ENCODE data around the gene ZBTB8A.
A peak's percentile ranks its signal among the peaks of the same experiment; 100 is the strongest.
"Not testable (repeated sequence)": the region's sequence is repeated elsewhere in the genome, so short reads cannot be mapped to it uniquely, and the experiment has no call there.

Gene ZBTB8A

DNA sequence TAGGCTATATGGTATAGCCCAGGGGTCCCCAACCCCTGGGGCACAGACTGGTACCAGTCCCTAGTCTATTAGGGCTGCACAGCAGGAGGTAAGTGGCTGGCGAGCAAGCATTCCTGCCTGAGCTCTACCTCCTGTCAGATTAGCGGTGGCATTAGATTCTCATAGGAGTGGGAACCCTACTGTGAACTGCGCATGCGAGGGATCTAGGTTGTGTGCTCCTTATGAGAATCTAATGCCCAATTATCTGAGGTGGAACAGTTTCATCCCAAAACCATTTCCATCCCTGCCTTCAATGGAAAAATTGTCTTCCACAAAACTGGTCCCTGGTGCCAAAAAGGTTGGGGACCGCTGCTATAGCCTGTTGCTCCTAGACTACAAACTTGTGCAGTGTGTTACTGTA lies 22.8 kb upstream of the ZBTB8A start:
- no peak overlapping the region for H3K4me3 ChIP-seq (replicated peaks; ENCODE audit: low read depth, low read length)
- DNase-seq (ENCODE audit: extremely low read depth, low read depth), result no peak
- TF ChIP-seq, protein P1, sequence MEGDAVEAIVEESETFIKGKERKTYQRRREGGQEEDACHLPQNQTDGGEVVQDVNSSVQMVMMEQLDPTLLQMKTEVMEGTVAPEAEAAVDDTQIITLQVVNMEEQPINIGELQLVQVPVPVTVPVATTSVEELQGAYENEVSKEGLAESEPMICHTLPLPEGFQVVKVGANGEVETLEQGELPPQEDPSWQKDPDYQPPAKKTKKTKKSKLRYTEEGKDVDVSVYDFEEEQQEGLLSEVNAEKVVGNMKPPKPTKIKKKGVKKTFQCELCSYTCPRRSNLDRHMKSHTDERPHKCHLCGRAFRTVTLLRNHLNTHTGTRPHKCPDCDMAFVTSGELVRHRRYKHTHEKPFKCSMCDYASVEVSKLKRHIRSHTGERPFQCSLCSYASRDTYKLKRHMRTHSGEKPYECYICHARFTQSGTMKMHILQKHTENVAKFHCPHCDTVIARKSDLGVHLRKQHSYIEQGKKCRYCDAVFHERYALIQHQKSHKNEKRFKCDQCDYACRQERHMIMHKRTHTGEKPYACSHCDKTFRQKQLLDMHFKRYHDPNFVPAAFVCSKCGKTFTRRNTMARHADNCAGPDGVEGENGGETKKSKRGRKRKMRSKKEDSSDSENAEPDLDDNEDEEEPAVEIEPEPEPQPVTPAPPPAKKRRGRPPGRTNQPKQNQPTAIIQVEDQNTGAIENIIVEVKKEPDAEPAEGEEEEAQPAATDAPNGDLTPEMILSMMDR (IDR thresholded peaks at IDR 0.05; ENCODE audit: low read depth, low read length, missing control alignments), result no peak

DNA sequence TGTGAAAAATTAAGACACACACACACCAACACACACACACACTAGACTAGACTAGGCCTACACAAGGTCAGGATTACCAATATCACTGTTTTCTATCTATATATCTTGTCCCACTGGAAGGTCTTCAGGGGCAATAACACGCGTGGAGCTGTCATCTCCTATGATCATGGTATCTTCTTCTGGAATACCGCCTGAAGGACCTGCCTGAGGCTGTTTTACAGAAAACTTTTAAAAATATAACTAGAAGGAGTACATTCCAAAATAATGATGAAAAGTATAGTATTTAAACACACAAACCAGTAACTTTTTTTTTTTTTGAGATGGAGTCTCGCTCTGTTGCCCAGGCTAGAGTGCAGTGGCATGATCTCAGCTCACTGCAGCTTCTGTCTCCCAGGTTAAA lies 20.3 kb upstream of the ZBTB8A start:
- TF ChIP-seq, protein P1 (IDR thresholded peaks at IDR 0.05; ENCODE audit: low read depth, low read length, missing control alignments), result no peak
- no peak for DNase-seq (ENCODE audit: extremely low read depth, low read depth)
- no peak overlapping the region for H3K4me3 ChIP-seq (replicated peaks; ENCODE audit: low read depth, low read length)

DNA sequence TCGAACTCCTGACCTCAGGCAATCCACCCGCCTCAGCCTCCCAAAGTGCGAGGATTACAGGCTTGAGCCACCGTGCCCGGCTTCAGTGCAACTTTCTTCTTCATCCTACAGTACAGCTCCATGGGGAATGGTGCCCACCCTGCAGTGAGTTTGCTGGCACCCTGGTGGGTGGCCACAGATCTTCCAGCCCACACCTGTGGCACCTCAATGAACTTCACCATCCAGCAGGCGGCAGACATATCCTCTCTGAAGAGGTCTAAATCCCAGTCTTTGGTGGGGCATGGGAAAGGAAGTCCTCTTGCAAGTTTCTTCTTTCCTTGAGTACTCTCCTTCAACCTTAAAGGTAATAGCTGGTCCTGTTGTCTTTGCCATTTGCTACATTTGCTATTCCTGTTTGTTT lies 18.1 kb upstream of the ZBTB8A start:
- no peak for DNase-seq (ENCODE audit: extremely low read depth, low read depth)
- peak overlapping the region; percentile 33 for H3K4me3 ChIP-seq (replicated peaks; ENCODE audit: low read depth, low read length)
- TF ChIP-seq, protein P1 (IDR thresholded peaks at IDR 0.05; ENCODE audit: low read depth, low read length, missing control alignments), result no peak

DNA sequence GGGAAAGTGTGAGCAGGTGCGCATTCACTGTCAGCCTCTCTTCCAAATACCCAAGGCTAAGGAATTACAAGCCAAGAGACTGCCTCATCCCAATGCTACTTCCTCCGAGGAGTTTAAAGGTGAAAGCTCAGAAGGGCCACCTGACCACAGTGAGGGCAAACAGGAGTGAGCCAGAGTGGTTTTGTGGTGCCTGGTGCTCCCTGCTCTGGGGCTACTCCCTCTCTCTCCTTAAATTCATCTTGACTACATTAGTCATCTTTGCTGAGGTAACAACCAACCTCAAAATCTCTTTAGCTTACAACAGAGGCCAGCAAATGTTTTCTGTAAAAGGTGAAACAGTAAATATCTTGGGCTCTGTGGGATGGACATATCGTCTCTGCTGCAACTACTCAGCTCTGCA lies 14.2 kb upstream of the ZBTB8A start:
- TF ChIP-seq, protein P1 (IDR thresholded peaks at IDR 0.05; ENCODE audit: low read depth, low read length, missing control alignments), result no peak
- DNase-seq (ENCODE audit: extremely low read depth, low read depth), result no peak
- H3K4me3 ChIP-seq (replicated peaks; ENCODE audit: low read depth, low read length), result no peak overlapping the region

DNA sequence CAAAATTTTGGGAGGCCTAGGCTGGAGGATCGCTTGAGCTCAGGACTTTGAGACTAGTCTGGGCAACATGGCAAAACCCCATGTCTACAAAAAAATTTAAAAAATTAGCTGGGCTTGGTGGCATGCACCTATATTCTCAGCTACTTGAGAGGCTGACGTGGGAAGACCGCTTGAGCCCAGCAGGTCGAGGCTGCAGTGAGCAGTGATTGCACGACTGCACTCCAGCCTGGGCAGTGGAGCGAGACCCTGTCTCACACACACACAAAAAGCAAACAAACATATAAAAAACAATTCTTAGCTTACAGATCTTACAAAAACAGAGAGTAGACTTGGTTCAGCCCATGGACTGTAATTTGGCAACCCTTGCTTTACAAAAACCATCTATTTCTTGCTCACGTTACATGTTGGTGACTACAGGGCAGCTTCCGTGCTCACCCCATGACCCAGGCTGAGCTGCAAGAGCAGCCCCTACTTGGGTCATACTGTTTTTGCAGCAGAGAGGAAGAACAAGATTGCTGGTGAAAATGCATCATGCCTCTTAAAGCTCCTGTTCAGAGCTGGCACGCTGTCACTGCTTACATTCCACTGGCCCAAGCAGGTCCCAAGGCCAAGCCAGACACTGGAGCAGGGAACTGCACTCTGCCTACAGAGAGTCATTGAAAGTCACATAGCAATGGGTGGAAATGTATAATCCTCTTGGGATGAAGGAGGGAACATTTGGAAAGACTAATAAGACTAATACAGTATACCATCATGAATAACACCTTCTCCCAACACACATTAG lies 13.4 kb upstream of the ZBTB8A start:
- DNase-seq (ENCODE audit: extremely low read depth, low read depth), result no peak
- TF ChIP-seq, protein P1 (IDR thresholded peaks at IDR 0.05; ENCODE audit: low read depth, low read length, missing control alignments), result no peak
- H3K4me3 ChIP-seq (replicated peaks; ENCODE audit: low read depth, low read length), result no peak overlapping the region

DNA sequence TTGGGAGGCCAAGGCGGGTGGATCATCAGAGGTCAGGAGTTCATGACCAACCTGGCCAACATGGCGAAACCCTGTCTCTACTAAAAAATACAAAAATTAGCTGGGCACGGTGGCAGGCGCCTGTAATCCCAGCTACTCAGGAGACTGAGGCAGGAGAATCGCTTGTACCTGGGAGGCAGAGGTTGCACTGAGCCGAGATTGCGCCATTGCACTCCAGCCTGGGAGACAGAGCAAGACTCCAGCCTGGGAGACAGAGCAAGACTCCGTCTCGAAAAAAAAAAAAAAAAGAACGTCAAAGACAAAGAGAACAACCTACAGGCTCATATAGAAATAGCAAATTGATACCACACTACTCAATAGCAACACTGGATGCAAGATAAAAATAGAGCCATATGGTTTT lies 10.7 kb upstream of the ZBTB8A start:
- not testable (repeated sequence) for H3K4me3 ChIP-seq (replicated peaks; ENCODE audit: low read depth, low read length); DNase-seq (ENCODE audit: extremely low read depth, low read depth)

DNA sequence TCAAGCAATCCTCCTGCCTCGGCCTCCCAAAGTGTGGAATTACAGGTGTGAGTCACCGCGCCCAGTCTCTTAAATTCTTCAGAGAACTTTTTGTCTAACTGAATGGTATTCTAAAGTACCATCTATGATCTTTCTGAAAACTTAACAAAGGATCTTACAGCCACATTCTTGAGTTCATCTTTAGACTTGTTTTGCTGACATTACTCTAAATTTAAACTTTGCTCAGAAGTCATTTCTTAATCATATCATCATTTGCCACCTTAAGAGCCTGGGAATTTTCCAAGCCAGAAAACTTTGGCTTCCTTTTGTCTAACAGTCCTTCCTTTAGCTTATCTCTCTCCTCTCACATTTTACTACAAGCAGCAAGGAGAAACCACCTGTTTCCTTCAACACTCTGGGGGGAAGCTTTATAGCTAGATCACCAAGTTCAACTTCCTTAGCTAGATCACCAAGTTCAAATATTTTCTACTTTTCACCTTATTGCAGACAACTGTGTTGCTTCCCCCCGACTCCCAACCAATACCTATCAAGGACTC lies 5.4 kb upstream of the ZBTB8A start:
- no peak for DNase-seq (ENCODE audit: extremely low read depth, low read depth)
- TF ChIP-seq, protein P1 (IDR thresholded peaks at IDR 0.05; ENCODE audit: low read depth, low read length, missing control alignments), result no peak
- H3K4me3 ChIP-seq (replicated peaks; ENCODE audit: low read depth, low read length), result no peak overlapping the region
